CD4-positive, alpha-beta T cell treated with Interleukin-10 for 1 hour (primary cell): ENCODE data around the gene RNF223.

Experiments used
- DNase-seq: peaks from one replicate; pipeline ENCODE4 v3.0.0-alpha.2; 2020

The RNF223 gene

DNA sequence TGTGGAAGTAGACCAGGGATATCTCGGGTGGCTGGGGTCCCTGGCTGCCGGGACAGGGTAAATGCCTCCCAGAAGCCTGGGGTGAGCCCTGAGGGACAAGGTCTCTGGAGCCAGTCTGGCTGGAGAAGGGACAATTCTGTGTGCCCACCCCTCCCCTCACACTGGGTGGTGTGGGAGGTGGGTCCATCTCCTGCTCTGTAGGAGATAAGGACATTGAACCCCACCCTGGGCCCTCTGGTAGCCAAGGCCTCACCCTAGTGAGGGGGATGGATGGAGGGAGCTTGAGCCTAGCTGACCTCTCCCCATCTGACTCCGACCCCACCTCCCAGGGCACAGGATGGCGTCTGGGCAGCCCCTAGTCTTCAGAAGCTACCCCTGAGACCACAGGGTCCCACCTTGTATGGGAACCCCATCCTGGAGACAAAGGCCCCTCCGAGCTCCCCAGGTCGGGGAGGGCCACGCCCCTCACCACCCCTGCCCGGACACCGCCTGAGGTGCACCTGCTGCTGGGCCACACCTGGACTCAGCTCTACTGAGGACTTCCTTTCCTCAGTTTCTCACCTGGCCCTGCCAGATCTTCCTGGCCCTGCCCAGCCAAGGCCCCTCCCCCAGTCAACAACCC is 49.8 kb downstream of the RNF223 start:
- DNase-seq = no peak

GRCh38 chr1:1023700-1024099 is 50.4 kb downstream of the RNF223 start:
- DNase-seq = no peak

- DNase-seq = no peak
Observed at GRCh38 chr1:1022302-1023009, 51.6 kb downstream of the RNF223 start.

GRCh38 chr1:1021920-1022259 is 52.2 kb downstream of the RNF223 start:
- no peak for DNase-seq

DNA sequence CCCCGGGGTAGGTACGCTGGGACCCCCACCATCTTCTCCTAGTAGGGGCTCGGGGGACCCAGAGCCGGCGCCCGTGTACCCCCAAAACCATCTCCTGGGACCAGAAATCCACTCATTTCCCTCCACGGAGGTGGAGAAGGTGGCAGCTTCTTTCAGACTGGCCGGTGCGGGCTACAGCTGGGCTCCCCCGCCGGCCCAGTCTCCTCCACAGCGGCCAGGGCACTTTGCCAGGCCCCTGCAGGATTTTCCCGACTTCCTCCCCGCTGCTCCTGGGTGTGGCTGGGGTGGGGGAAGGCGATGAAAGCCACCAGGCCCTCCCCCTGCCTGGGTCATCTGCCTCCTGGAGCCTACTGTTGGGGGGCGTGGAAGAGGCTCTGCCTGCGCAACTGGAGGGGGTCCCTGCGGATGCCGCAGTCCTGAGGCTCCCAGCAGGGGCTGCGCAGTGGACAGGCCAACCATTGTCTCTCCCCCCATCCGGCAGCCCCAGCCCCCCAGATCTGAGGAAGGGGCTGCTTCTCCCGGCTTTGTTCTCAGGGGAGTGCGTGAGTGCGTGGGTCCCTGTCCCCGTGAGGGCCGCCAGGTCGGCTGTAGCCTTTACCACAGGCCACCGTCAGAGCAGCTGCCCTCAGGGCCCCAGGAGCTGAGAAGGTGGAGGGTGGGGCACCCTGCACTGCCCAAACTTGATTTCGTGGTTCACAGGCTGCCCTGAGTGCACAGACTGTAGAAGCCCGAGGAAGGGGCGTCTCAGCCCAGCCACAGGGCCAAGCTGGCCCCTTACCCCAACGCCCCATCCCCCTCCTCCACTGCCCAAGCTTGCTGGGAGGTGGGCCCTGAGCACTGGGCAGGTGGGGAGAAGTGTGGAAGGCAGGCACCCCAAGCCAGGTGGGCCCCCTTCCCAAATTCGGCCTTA is 52.8 kb downstream of the RNF223 start:
- no peak for DNase-seq
